Endothelial cell of umbilical vein (primary cell): ENCODE measurements around the gene C13orf46. TPM values are rescaled to one million over a fixed set of nuclear protein-coding genes. Genes with fewer than 3 reads are reported as not detected.

Source experiments
- BruUV-seq: library from RNA; stranded (reverse); fragments of 400-500 nt; replicated peaks from 2 replicates; lab custom pipeline; 2021; lab: Mats Ljungman, UMichigan
- CTCF ChIA-PET: fragments of 300-600, 350-600 bp; sonication (Branson Sonifier 250); formaldehyde crosslinking; loops from one replicate; lab custom pipeline; 2021; ENCODE audit warnings: antibody characterized with exemption, inconsistent platforms; lab: Charles Lee
- POLR2A ChIA-PET: fragments of 300-600, 350-600 bp; sonication (Branson Sonifier 250); formaldehyde crosslinking; loops from one replicate; lab custom pipeline; 2021; ENCODE audit warnings: antibody characterized with exemption, inconsistent platforms; lab: Charles Lee
- DNase-seq: peaks from one replicate; pipeline ENCODE4 v3.0.0-alpha.2; 2011; ENCODE audit warnings: low read depth, low spot score
- FAIRE-seq: peaks from 2 replicates; lab custom pipeline; 2011; peaks lifted over from hg19 to GRCh38; lab: Jason Lieb, UNC
- H2AFZ ChIP-seq: 2 replicates; pipeline ENCODE4 v1.6.0; 2012; ENCODE audit warnings: low read depth, low read length, control low read depth, inconsistent platforms
- H3K27ac ChIP-seq: 2 replicates; pipeline ENCODE4 v1.5.1; 2011; ENCODE audit warnings: low read depth, mild to moderate bottlenecking, control low read depth, low read length, moderate library complexity; ENCODE audit not compliant: insufficient read depth
- H3K27me3 ChIP-seq, 2 experiments: 2 replicates each; pipeline versions ENCODE4 v1.6.0 to v1.6.1; 2011; ENCODE audit warnings: low read length in 2 of 2, mixed read lengths in 1 of 2; ENCODE audit not compliant: control insufficient read depth in 2 of 2, insufficient read depth in 2 of 2
- H3K36me3 ChIP-seq, 2 experiments: 2 replicates in 1 of 2; 3 replicates in 1 of 2; pipeline ENCODE4 v1.5.1; 2011; ENCODE audit warnings: low read length in 2 of 2, mild to moderate bottlenecking in 1 of 2, moderate library complexity in 1 of 2; ENCODE audit not compliant: control insufficient read depth in 2 of 2, insufficient read depth in 2 of 2; ENCODE audit errors: extremely low read depth in 1 of 2
- H3K4me1 ChIP-seq: 3 replicates; pipeline ENCODE4 v1.5.1; 2011; ENCODE audit warnings: mild to moderate bottlenecking, low read length; ENCODE audit not compliant: control insufficient read depth, insufficient read depth; ENCODE audit errors: extremely low read depth
- H3K4me2 ChIP-seq: 2 replicates; pipeline ENCODE4 v1.6.1; 2011; ENCODE audit warnings: low read length, control low read depth, mixed read lengths; ENCODE audit not compliant: insufficient read depth
- H3K4me3 ChIP-seq, 3 experiments: fragments of 200-600 bp in 1 of 3; sonication (generic), shearing (Covaris generic) in 1 of 3; replicated peaks in 1 of 3; 2 replicates each; pipeline ENCODE4 v1.5.1; 2011 to 2016; ENCODE audit warnings: control low read depth in 3 of 3, low read length in 3 of 3, mild to moderate bottlenecking in 2 of 3, inconsistent platforms in 1 of 3, low read depth in 1 of 3, moderate library complexity in 1 of 3; ENCODE audit not compliant: insufficient read depth in 1 of 3
- H3K79me2 ChIP-seq: 2 replicates; pipeline ENCODE4 v1.6.0; 2012; ENCODE audit warnings: low read length, inconsistent platforms; ENCODE audit not compliant: control insufficient read depth, insufficient read depth
- H3K9ac ChIP-seq: replicated peaks from 2 replicates; pipeline ENCODE3; 2011; ENCODE audit warnings: low read length, control low read depth; ENCODE audit not compliant: insufficient read depth; ENCODE audit errors: extremely low read depth
- H3K9me1 ChIP-seq: replicated peaks from 3 replicates; pipeline ENCODE4 v1.6.0; 2011; ENCODE audit warnings: mild to moderate bottlenecking, low read length; ENCODE audit not compliant: control insufficient read depth, insufficient read depth; ENCODE audit errors: extremely low read depth
- H3K9me3 ChIP-seq: replicated peaks from 2 replicates; pipeline ENCODE4 v1.5.1; 2012; ENCODE audit warnings: low read length, inconsistent platforms; ENCODE audit not compliant: control insufficient read depth, insufficient read depth
- H4K20me1 ChIP-seq: replicated peaks from 2 replicates; pipeline ENCODE3; 2011; ENCODE audit warnings: mild to moderate bottlenecking, low read length; ENCODE audit not compliant: control insufficient read depth, insufficient read depth; ENCODE audit errors: extremely low read depth
- CTCF ChIP-seq, 2 donors: IDR thresholded peaks; 1 replicate in 1 of 2; 2 replicates in 1 of 2; pipeline ENCODE4 v1.5.1; 2011; ENCODE audit warnings: low read length in 2 of 2, mild to moderate bottlenecking in 2 of 2, moderate library complexity in 2 of 2, control low read depth in 1 of 2, inconsistent platforms in 1 of 2, low read depth in 1 of 2; ENCODE audit not compliant: insufficient read depth in 1 of 2; ENCODE audit errors: extremely low read depth in 1 of 2
- EZH2 ChIP-seq: IDR thresholded peaks from 2 replicates; pipeline ENCODE4 v1.6.1; 2012; ENCODE audit warnings: borderline replicate concordance, low read depth, mild to moderate bottlenecking, moderate library complexity, low read length, inconsistent platforms; ENCODE audit not compliant: severe bottlenecking
- FOS ChIP-seq: IDR thresholded peaks from 2 replicates; pipeline ENCODE4 v1.6.1; 2011; ENCODE audit warnings: mild to moderate bottlenecking, low read length, moderate library complexity, borderline replicate concordance; ENCODE audit not compliant: insufficient read depth
- GATA2 ChIP-seq: IDR thresholded peaks from 2 replicates; pipeline ENCODE4 v1.7.0; 2011; ENCODE audit warnings: low read depth, mild to moderate bottlenecking, moderate library complexity, mixed read lengths, low read length; ENCODE audit not compliant: insufficient read length, insufficient read depth
- JUN ChIP-seq: IDR thresholded peaks from 2 replicates; pipeline ENCODE4 v1.6.1; 2011; ENCODE audit warnings: borderline replicate concordance, low read depth; ENCODE audit not compliant: insufficient read length, insufficient read depth
- MAX ChIP-seq: IDR thresholded peaks from 2 replicates; pipeline ENCODE4 v1.6.1; 2011; ENCODE audit not compliant: insufficient read depth, insufficient read length
- MYC ChIP-seq: IDR thresholded peaks from one replicate; pipeline ENCODE4 v1.6.1; 2011; ENCODE audit warnings: mild to moderate bottlenecking, low read depth, low read length
- POLR2A ChIP-seq: IDR thresholded peaks from 2 replicates; pipeline ENCODE4 v1.6.1; 2012; ENCODE audit warnings: low read depth, mild to moderate bottlenecking, control low read depth, low read length
- POLR2AphosphoS5 ChIP-seq: IDR thresholded peaks from 2 replicates; pipeline ENCODE4 v1.6.1; 2012; ENCODE audit warnings: low read depth, mild to moderate bottlenecking, control low read depth, low read length, moderate library complexity; ENCODE audit not compliant: insufficient read depth
- dilution Hi-C: fragments of 300-500 bp; cut with MboI; formaldehyde crosslinking; loops from one replicate; pipeline ENCODE4 v1.15.0; 2019; ENCODE audit warnings: low sequenced_read_pairs; ENCODE audit not compliant: extremely low pct_ligation_motif_present
- intact Hi-C: fragments of 100-400 bp; cut with micrococcal nuclease; formaldehyde crosslinking; loops from one replicate; pipeline ENCODE4 v1.10.0; 2022
- polyA plus RNA-seq, 4 experiments: library from polyadenylated mRNA; depleted of rRNA in 3 of 4; stranded (reverse) in 3 of 4; unstranded in 1 of 4; fragments of >200 nt; gene quantifications; 2 replicates each; pipeline versions ENCODE4 v1.2.1 to v1.2.3, GENCODE V29; 2011 to 2012; ENCODE audit warnings: missing spikeins in 1 of 4
- total RNA-seq: library from RNA; stranded (reverse); gene quantifications from 2 replicates; pipeline ENCODE4 v1.2.3, GENCODE V29; 2021

C13orf46 gene
- total and polyA plus RNA-seq, 2 donors (not counting 3 experiments of a cell fraction or from before 2014, with no cell fraction given): 1.3 to 1.7 TPM

DNA sequence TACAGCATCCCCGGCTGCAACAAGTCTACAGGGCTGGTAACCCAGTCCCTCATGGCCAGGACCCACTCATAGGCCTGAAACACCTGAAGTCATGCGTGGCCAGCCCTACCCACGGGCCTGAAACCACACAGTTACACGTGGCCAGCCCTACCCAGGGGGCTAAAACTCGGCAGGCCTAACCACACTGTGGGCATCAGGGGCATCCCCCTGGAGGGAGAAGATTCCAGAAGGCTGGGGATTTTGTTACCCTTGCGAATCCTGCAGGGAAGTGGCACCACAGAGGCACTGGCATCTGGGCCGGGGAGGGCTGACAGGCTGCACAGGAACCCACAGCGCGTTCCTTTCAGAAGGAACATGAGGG, 48.4 kb upstream of the C13orf46 start:
- ChIA-PET POLR2A (no interaction called here), CTCF (no interaction called here)
- Histone ChIP-seq H3K9ac (no peak overlapping the region), H3K79me2 (peaks cover 8% of the 10 kb centered on the region), H3K36me3 (peaks cover 7 to 58% of the 10 kb centered on the region in 2 experiments), H3K4me2 (no peak overlapping the region), H3K9me3 (no peaks in the 10 kb centered on the region), H3K4me3 (no peak overlapping the region), H2AFZ (no peak overlapping the region), H3K27me3 (no peaks in the 10 kb centered on the region), H3K27ac (no peak overlapping the region), H4K20me1 (no peaks in the 10 kb centered on the region), H3K9me1 (no peaks in the 10 kb centered on the region), H3K4me1 (peaks cover 9% of the 10 kb centered on the region)
- intact Hi-C loops (no loop called here), dilution Hi-C loops (no loop called here)
- DNase-seq (no peak), FAIRE-seq (no peak)
- BruUV-seq: no TSS peak
- TF ChIP-seq POLR2AphosphoS5 (no peak), MYC (no peak), MAX (no peak), EZH2 (no peak), GATA2 (no peak), CTCF (IDR thresholded peaks at IDR 0.05; ENCODE audit: extremely low read depth in 1 of 2, insufficient read depth in 1 of 2, low read depth in 1 of 2, low read length in 2 of 2) (no peak), FOS (no peak), POLR2A (no peak), JUN (no peak)
